T-helper 1 cell treated with Interleukin-12 subunit alpha and Interleukin-12 subunit beta and Interleukin-4 antibody, amounts not matched to agents 30 μg/mL and 1 μg/mL, for 36 hours (primary cell): ENCODE data around the gene THRB.

Source experiments
- H3K27ac Mint-ChIP-seq: one replicate; pipeline ENCODE4 v1.8.0; 2021; ENCODE audit warnings: mild to moderate bottlenecking, mixed read lengths
- H3K27me3 Mint-ChIP-seq: one replicate; pipeline ENCODE4 v1.8.0; 2021; ENCODE audit warnings: low read depth, mixed read lengths
- H3K36me3 Mint-ChIP-seq: one replicate; pipeline ENCODE4 v1.8.0; 2021; ENCODE audit warnings: low read depth, mixed read lengths
- H3K4me1 Mint-ChIP-seq: one replicate; pipeline ENCODE4 v1.8.0; 2021; ENCODE audit warnings: low read depth, mixed read lengths
- H3K4me3 Mint-ChIP-seq: one replicate; pipeline ENCODE4 v1.8.0; 2021; ENCODE audit warnings: mild to moderate bottlenecking, moderate library complexity, mixed read lengths
- H3K9me3 Mint-ChIP-seq: one replicate; pipeline ENCODE4 v1.8.0; 2021; ENCODE audit warnings: mixed read lengths

The THRB gene

DNA sequence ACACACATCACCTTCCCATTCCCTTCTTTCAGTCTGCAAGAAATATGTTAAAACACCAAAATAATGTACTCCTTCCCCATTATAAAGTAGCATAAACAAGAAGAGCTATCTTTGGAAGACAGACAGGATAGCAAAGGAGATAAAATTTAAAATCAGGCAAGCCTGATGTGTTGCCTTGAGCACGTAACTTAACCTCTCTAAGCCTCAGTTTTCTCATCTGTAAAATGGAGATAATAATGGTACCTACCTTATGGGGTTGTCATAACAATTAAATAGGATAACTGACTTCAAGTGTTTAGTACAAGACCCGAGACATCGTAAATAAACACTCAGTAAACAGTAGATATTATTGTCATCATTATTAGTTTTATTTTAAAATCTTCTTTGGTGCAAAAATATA lies 407.2 kb downstream of the THRB start:
- H3K4me3 Mint-ChIP-seq, result no peak overlapping the region
- H3K27me3 Mint-ChIP-seq, result no peaks in the 10 kb centered on the region

GRCh38 chr3:24086617-24087404 lies 407.8 kb downstream of the THRB start:
- no peaks in the 10 kb centered on the region for H3K36me3 Mint-ChIP-seq
- H3K4me1 Mint-ChIP-seq, result no peaks in the 10 kb centered on the region

More for the DNA sequence above, 407.2 kb downstream of the THRB start:
- H3K27ac Mint-ChIP-seq, result no peak overlapping the region
- no peaks in the 10 kb centered on the region for H3K4me1 Mint-ChIP-seq
- no peaks in the 10 kb centered on the region for H3K36me3 Mint-ChIP-seq
- H3K9me3 Mint-ChIP-seq, result no peaks in the 10 kb centered on the region

DNA sequence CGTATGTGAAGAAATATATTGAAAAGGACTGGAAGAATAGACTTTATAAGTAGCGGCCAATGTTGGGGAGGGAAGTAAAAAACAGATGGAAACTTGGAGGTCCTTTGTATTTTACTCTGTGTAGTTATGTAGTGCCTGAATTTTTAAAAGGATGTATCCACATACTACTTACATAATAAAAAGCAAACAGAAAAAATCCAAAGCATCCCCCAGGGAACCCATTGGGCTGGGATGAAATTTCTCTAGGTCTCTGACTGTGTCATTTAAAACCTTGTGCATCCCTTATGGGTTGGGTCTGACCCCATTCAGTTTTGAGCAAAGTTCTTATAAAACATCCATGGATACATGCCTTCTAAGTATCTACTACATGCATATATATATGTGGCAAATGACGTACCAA lies 408.4 kb downstream of the THRB start:
- Mint-ChIP-seq H3K27ac (no peak overlapping the region), H3K4me3 (no peak overlapping the region), H3K27me3 (no peaks in the 10 kb centered on the region), H3K36me3 (no peaks in the 10 kb centered on the region), H3K9me3 (no peaks in the 10 kb centered on the region), H3K4me1 (no peaks in the 10 kb centered on the region)

More at GRCh38 chr3:24086617-24087404, 407.8 kb downstream of the THRB start:
- H3K27ac Mint-ChIP-seq, result no peak overlapping the region
- no peak overlapping the region for H3K4me3 Mint-ChIP-seq
- H3K27me3 Mint-ChIP-seq, result no peaks in the 10 kb centered on the region
- no peaks in the 10 kb centered on the region for H3K9me3 Mint-ChIP-seq

DNA sequence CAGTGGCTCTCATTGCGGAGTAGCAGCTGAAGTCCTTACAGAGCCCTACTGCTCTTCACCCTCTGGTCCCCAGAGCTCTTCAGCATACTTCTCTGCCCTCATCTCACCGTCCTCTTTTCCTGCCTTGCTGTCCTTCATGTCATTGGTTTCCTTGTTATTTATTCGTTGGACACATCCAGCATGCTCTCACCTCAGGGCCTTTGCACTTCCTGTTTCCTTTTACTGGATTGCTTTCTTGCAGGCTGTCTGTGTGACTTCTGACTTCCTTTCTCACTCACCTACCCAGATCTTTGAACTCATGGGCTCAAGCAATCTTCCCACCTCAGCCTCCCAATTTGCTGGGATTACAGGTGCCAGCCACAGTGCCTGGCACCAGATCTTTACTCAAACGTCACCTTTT lies 422.5 kb downstream of the THRB start:
- Mint-ChIP-seq H3K4me1 (peaks cover 2% of the 10 kb centered on the region), H3K9me3 (no peaks in the 10 kb centered on the region), H3K27me3 (no peaks in the 10 kb centered on the region), H3K4me3 (no peak overlapping the region), H3K27ac (no peak overlapping the region), H3K36me3 (no peaks in the 10 kb centered on the region)

DNA sequence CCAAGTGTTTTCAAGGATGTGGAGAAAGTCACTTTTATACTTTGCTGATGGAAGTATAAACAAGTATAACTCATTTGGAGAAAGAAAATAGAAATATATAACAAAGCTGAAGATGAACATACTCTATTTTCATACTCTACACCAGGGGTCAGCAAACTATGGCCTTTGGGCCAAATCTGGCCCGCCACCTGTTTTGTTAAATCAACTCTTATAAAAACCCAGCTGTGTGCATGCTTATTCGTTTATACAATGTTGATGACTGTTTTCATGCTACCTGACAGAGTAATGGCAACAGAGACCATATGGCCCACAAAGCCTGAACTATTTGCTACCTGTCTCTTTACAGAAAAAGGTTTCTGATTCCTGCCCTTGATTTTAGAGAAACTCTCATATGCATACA lies 425.6 kb downstream of the THRB start:
- no peak overlapping the region for H3K27ac Mint-ChIP-seq
- no peaks in the 10 kb centered on the region for H3K27me3 Mint-ChIP-seq
- no peaks in the 10 kb centered on the region for H3K9me3 Mint-ChIP-seq
- H3K36me3 Mint-ChIP-seq, result no peaks in the 10 kb centered on the region
- no peaks in the 10 kb centered on the region for H3K4me1 Mint-ChIP-seq
- H3K4me3 Mint-ChIP-seq, result no peak overlapping the region

- H3K27ac Mint-ChIP-seq, result no peak overlapping the region
- H3K4me1 Mint-ChIP-seq, result no peaks in the 10 kb centered on the region
- no peaks in the 10 kb centered on the region for H3K27me3 Mint-ChIP-seq
- H3K4me3 Mint-ChIP-seq, result no peak overlapping the region
- H3K9me3 Mint-ChIP-seq, result no peaks in the 10 kb centered on the region
- H3K36me3 Mint-ChIP-seq, result no peaks in the 10 kb centered on the region
Observed at GRCh38 chr3:24067483-24067882, 427.2 kb downstream of the THRB start.
